Coronary artery (tissue), 2 donors: Measurements from ENCODE around the gene PSMD3.
A peak's percentile ranks its signal among the peaks of the same experiment; 100 is the strongest.

Experiments used
- DNase-seq: peaks from one replicate; pipeline ENCODE4 v3.0.0-alpha.2; 2017; ENCODE audit warnings: low spot score
- H3K27ac ChIP-seq, 2 donors: fragments of 200-600 bp; sonication (generic); one replicate each; pipeline ENCODE4 v1.5.1; 2016 to 2019
- H3K4me3 ChIP-seq: fragments of 200-600 bp; sonication (generic); 2 replicates; pipeline ENCODE4 v1.5.1; 2016; ENCODE audit warnings: mild to moderate bottlenecking, moderate library complexity
- CTCF ChIP-seq: fragments of 200-600 bp; sonication (generic); IDR thresholded peaks from one replicate; pipeline ENCODE4 v1.5.1; 2019; ENCODE audit warnings: antibody characterized with exemption

The PSMD3 gene

GRCh38 chr17:40024901-40025300, 44.3 kb downstream of the PSMD3 start:
- Histone ChIP-seq H3K4me3 (no peak overlapping the region), H3K27ac (no peak overlapping the region)
- DNase-seq, result no peak
- TF ChIP-seq CTCF, result no peak

GRCh38 chr17:40025559-40025958, 45.0 kb downstream of the PSMD3 start:
- no peak for DNase-seq
- no peak for TF ChIP-seq CTCF
- no peak overlapping the region for H3K27ac ChIP-seq
- H3K4me3 ChIP-seq, result no peak overlapping the region

- no peak for DNase-seq
- TF ChIP-seq CTCF, result no peak
- no peak overlapping the region for H3K4me3 ChIP-seq
- H3K27ac ChIP-seq, result no peak overlapping the region
Observed at GRCh38 chr17:40025991-40026815, 45.6 kb downstream of the PSMD3 start.

- no peak overlapping the region for H3K27ac ChIP-seq
- no peak overlapping the region for H3K4me3 ChIP-seq
- peak; percentile 90 for TF ChIP-seq CTCF
- no peak for DNase-seq
Observed at GRCh38 chr17:40026816-40027613, 46.4 kb downstream of the PSMD3 start.

- no peak for DNase-seq
- H3K4me3 ChIP-seq, result no peak overlapping the region
- H3K27ac ChIP-seq, result no peak overlapping the region
- TF ChIP-seq CTCF, result no peak
Observed at GRCh38 chr17:40027614-40028012, 47.0 kb downstream of the PSMD3 start.

GRCh38 chr17:40028595-40028994, 48.0 kb downstream of the PSMD3 start:
- H3K4me3 ChIP-seq, result no peak overlapping the region
- TF ChIP-seq CTCF, result no peak
- DNase-seq, result no peak
- no peak overlapping the region for H3K27ac ChIP-seq
